Measurements from ENCODE around the gene GRIP2. TPM values are rescaled to one million over a fixed set of nuclear protein-coding genes. Genes with fewer than 3 reads are reported as not detected.

GRIP2 gene
- total and polyA plus RNA-seq, 9 of the 15 experiments (the other 6 are each of a cell fraction or from before 2014, with no cell fraction given) = 0.01 TPM; not detected in 7

- TF ChIP-seq, protein P1, sequence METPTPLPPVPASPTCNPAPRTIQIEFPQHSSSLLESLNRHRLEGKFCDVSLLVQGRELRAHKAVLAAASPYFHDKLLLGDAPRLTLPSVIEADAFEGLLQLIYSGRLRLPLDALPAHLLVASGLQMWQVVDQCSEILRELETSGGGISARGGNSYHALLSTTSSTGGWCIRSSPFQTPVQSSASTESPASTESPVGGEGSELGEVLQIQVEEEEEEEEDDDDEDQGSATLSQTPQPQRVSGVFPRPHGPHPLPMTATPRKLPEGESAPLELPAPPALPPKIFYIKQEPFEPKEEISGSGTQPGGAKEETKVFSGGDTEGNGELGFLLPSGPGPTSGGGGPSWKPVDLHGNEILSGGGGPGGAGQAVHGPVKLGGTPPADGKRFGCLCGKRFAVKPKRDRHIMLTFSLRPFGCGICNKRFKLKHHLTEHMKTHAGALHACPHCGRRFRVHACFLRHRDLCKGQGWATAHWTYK (CRISPR knock-in tag; IDR thresholded peaks at IDR 0.05) = no peak
- TF ChIP-seq XRCC5 (IDR thresholded peaks at IDR 0.05; ENCODE audit: low read depth, low read length) (no peak), L3MBTL2 (IDR thresholded peaks at IDR 0.05) (no peak), ILF3 (IDR thresholded peaks at IDR 0.05; ENCODE audit: borderline replicate concordance) (no peak), RBM25 (IDR thresholded peaks at IDR 0.05; ENCODE audit: low read depth, low read length, severe bottlenecking) (peak; percentile 68), DDX20 (tag; IDR thresholded peaks at IDR 0.05; ENCODE audit: low read depth) (no peak), SRF (CRISPR knock-in tag; IDR thresholded peaks at IDR 0.05) (no peak), RAD21 (CRISPR knock-in tag; conservative IDR thresholded peaks at IDR 0.05 in 1 of 2, IDR thresholded peaks at IDR 0.05 in 1 of 2) (no peak; a peak in 1 of 4 replicates), FOXM1 (IDR thresholded peaks at IDR 0.05; ENCODE audit: low read depth) (no peak), FOXM1 (CRISPR knock-in tag; IDR thresholded peaks at IDR 0.05; ENCODE audit: low read depth) (no peak), LEF1 (IDR thresholded peaks at IDR 0.05) (no peak), TARDBP (IDR thresholded peaks at IDR 0.05) (no peak), ZNF212 (CRISPR knock-in tag; IDR thresholded peaks at IDR 0.05) (no peak), MIER1 (IDR thresholded peaks at IDR 0.05; ENCODE audit: low read depth) (no peak), EWSR1 (IDR thresholded peaks at IDR 0.05; ENCODE audit: borderline replicate concordance, low read depth, partially characterized antibody) (no peak), ZNF77 (CRISPR knock-in tag; IDR thresholded peaks at IDR 0.05) (no peak), TFAP4 (CRISPR knock-in tag; IDR thresholded peaks at IDR 0.05; ENCODE audit: borderline replicate concordance) (peak; percentile 67; the same call in 1 of the 2 replicates), CHD4 (IDR thresholded peaks at IDR 0.05; ENCODE audit: insufficient read depth, insufficient replicate concordance, low read depth, low read length, poor library complexity, severe bottlenecking) (no peak), RFX5 (IDR thresholded peaks at IDR 0.05; ENCODE audit: low read depth, low read length) (no peak), ZFP1 (CRISPR knock-in tag; IDR thresholded peaks at IDR 0.05) (no peak), ETV1 (tag; conservative IDR thresholded peaks at IDR 0.05; ENCODE audit: low read depth) (no peak)
- TF ChIP-seq, protein P2, sequence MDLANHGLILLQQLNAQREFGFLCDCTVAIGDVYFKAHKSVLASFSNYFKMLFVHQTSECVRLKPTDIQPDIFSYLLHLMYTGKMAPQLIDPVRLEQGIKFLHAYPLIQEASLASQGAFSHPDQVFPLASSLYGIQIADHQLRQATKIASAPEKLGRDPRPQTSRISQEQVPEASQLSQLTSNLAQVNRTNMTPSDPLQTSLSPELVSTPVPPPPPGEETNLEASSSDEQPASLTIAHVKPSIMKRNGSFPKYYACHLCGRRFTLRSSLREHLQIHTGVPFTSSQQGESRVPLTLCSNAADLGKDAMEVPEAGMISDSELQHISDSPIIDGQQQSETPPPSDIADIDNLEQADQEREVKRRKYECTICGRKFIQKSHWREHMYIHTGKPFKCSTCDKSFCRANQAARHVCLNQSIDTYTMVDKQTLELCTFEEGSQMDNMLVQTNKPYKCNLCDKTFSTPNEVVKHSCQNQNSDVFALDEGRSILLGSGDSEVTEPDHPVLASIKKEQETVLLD (IDR thresholded peaks at IDR 0.05) = 0 out of 2 replicates have a peak, but pooled peaks have one; percentile 27
- TF ChIP-seq, protein P3, sequence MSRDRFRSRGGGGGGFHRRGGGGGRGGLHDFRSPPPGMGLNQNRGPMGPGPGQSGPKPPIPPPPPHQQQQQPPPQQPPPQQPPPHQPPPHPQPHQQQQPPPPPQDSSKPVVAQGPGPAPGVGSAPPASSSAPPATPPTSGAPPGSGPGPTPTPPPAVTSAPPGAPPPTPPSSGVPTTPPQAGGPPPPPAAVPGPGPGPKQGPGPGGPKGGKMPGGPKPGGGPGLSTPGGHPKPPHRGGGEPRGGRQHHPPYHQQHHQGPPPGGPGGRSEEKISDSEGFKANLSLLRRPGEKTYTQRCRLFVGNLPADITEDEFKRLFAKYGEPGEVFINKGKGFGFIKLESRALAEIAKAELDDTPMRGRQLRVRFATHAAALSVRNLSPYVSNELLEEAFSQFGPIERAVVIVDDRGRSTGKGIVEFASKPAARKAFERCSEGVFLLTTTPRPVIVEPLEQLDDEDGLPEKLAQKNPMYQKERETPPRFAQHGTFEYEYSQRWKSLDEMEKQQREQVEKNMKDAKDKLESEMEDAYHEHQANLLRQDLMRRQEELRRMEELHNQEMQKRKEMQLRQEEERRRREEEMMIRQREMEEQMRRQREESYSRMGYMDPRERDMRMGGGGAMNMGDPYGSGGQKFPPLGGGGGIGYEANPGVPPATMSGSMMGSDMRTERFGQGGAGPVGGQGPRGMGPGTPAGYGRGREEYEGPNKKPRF (IDR thresholded peaks at IDR 0.05; ENCODE audit: low read depth, low read length) = no peak
Observed at GRCh38 chr3:14439501-14440167, 100.5 kb downstream of the GRIP2 start (continued).

Measured in K562 (cell line).